B cell (primary cell): ENCODE measurements around the gene MUC21.

ENCODE experiments used
- EZH2 ChIP-seq: IDR thresholded peaks from 2 replicates; pipeline ENCODE4 v1.6.1; 2012; ENCODE audit warnings: borderline replicate concordance, low read depth, mild to moderate bottlenecking, moderate library complexity, low read length; ENCODE audit not compliant: insufficient read depth, poor library complexity, severe bottlenecking
- TF ChIP-seq, protein P1 (sequence below): fragments of 200-600 bp; IDR thresholded peaks from one replicate; pipeline ENCODE4 v1.8.0; 2022; ENCODE audit warnings: antibody characterized with exemption, mild to moderate bottlenecking

DNA sequence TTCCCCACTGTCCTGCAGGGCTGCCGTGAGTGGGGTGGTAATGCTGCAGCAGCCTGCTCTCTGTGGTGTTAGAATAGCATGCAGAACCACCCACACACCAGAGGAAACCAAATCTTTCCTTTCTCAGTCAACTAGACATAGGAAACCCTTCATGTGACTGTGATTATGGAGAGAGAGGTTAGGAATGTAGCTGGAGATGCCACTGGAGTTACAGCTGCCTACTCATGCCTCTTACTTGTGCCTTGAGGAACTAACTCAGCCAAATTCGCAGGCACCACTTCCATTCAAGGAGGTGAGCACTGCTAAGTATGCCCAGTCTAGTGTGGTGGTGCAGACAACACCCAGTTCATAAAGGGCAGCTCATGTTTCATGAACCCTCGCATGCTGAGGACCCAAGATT lies 54.2 kb downstream of the MUC21 start:
- TF ChIP-seq, protein P1, sequence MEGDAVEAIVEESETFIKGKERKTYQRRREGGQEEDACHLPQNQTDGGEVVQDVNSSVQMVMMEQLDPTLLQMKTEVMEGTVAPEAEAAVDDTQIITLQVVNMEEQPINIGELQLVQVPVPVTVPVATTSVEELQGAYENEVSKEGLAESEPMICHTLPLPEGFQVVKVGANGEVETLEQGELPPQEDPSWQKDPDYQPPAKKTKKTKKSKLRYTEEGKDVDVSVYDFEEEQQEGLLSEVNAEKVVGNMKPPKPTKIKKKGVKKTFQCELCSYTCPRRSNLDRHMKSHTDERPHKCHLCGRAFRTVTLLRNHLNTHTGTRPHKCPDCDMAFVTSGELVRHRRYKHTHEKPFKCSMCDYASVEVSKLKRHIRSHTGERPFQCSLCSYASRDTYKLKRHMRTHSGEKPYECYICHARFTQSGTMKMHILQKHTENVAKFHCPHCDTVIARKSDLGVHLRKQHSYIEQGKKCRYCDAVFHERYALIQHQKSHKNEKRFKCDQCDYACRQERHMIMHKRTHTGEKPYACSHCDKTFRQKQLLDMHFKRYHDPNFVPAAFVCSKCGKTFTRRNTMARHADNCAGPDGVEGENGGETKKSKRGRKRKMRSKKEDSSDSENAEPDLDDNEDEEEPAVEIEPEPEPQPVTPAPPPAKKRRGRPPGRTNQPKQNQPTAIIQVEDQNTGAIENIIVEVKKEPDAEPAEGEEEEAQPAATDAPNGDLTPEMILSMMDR = no peak
- no peak for TF ChIP-seq EZH2
